K562 (cell line): ENCODE data around the gene EOLA1. TPM values are rescaled to one million over a fixed set of nuclear protein-coding genes. Genes with fewer than 3 reads are reported as not detected.

Source experiments
- BDP1 ChIP-seq: IDR thresholded peaks from 3 replicates; pipeline ENCODE4 v1.6.1; 2011; ENCODE audit not compliant: insufficient read length, insufficient read depth
- BMI1 ChIP-seq: fragments of 150-350 bp; IDR thresholded peaks from 2 replicates; pipeline ENCODE4 v1.6.1; 2014; ENCODE audit warnings: low read length
- CBX2 ChIP-seq: fragments of 200-600 bp; sonication (generic); IDR thresholded peaks from one replicate; pipeline ENCODE4 v1.6.1; 2012; ENCODE audit warnings: mild to moderate bottlenecking, low read length, inconsistent platforms; ENCODE audit not compliant: insufficient read depth, poor library complexity, severe bottlenecking
- CBX5 ChIP-seq: IDR thresholded peaks from 2 replicates; pipeline ENCODE4 v1.6.1; 2014; ENCODE audit warnings: low read depth, borderline replicate concordance
- GTF2E2 ChIP-seq: fragments of 200-800 bp; sonication (Bioruptor generic); IDR thresholded peaks from 2 replicates; pipeline ENCODE4 v1.6.1; 2016; ENCODE audit warnings: missing genetic modification characterization, missing compliant biosample characterization
- MAFG ChIP-seq: fragments of 450-650 bp; conservative IDR thresholded peaks from 2 replicates; pipeline ENCODE4 v1.6.1; 2016; ENCODE audit warnings: missing genetic modification characterization, missing compliant biosample characterization
- MAFK ChIP-seq: IDR thresholded peaks from 2 replicates; pipeline ENCODE4 v1.6.1; 2011; ENCODE audit warnings: low read length, improper control_type of control experiment
- NFRKB ChIP-seq: fragments of 450-650 bp; IDR thresholded peaks from 2 replicates; pipeline ENCODE4 v1.6.1; 2016; ENCODE audit warnings: low read depth
- PYGO2 ChIP-seq: fragments of 450-650 bp; IDR thresholded peaks from 2 replicates; pipeline ENCODE4 v1.6.1; 2016; ENCODE audit warnings: mild to moderate bottlenecking, missing genetic modification characterization, moderate library complexity, missing compliant biosample characterization
- RBBP5 ChIP-seq: fragments of 200-600 bp; sonication (generic); IDR thresholded peaks from 2 replicates; pipeline ENCODE4 v1.6.1; 2012; ENCODE audit warnings: borderline replicate concordance, mild to moderate bottlenecking, low read length, control low read depth, inconsistent platforms; ENCODE audit not compliant: insufficient read depth, poor library complexity, severe bottlenecking
- SMAD1 ChIP-seq: fragments of 150-350 bp; IDR thresholded peaks from 2 replicates; pipeline ENCODE4 v1.6.1; 2014; ENCODE audit warnings: low read length, low read depth; ENCODE audit not compliant: partially characterized antibody
- TAF15 ChIP-seq: fragments of 200-400 bp; formaldehyde crosslinking; IDR thresholded peaks from 2 replicates; pipeline ENCODE4 v1.6.1; 2017; ENCODE audit warnings: mild to moderate bottlenecking, low read depth, low read length, moderate library complexity
- ZNF436 ChIP-seq: fragments of 250-450, 450-650 bp; sonication (Bioruptor Pico); formaldehyde crosslinking; IDR thresholded peaks from 2 replicates; pipeline ENCODE4 v1.7.0; 2020; ENCODE audit warnings: mild to moderate bottlenecking
- ZNF583 ChIP-seq: fragments of 250-450 bp; sonication (Bioruptor Pico); IDR thresholded peaks from 2 replicates; pipeline ENCODE4 v1.4.0; 2020
- ZNF76 ChIP-seq: fragments of 250-450 bp; sonication (Bioruptor Pico); IDR thresholded peaks from 2 replicates; pipeline ENCODE4 v1.4.0; 2020; ENCODE audit warnings: mild to moderate bottlenecking, moderate library complexity, borderline replicate concordance
- polyA plus RNA-seq, 8 experiments: library from polyadenylated mRNA; depleted of rRNA in 4 of 8; stranded (reverse) in 5 of 8; unstranded in 3 of 8; fragments of >200 nt; fragmentation: Nextera tagmentation in 2 of 8; fragmentation: Illumina TruSeq in 1 of 8; extraction: Ambion mirVana in 2 of 8; extraction: Trizol in 1 of 8; gene quantifications; 2 replicates each; pipeline versions ENCODE4 v1.2.1 to v1.2.3, GENCODE V29; 2011 to 2014; ENCODE audit warnings: inconsistent platforms in 1 of 8, missing spikeins in 1 of 8
- total RNA-seq, 7 experiments: library from RNA; depleted of rRNA in 6 of 7; stranded (reverse); fragments of >200 nt in 6 of 7; fragmentation: Illumina TruSeq in 2 of 7; extraction: Trizol in 2 of 7; gene quantifications; 2 replicates each; pipeline versions ENCODE4 v1.2.1 to v1.2.3, GENCODE V29; 2011 to 2021; ENCODE audit warnings: low replicate concordance in 1 of 7
- TF ChIP-seq, protein P1 (sequence below): fragments of 450-650 bp; IDR thresholded peaks from 2 replicates; pipeline ENCODE4 v1.6.1; 2017; ENCODE audit warnings: antibody characterized with exemption, mild to moderate bottlenecking
- TF ChIP-seq, protein P2 (sequence below): sonication (generic); formaldehyde crosslinking; IDR thresholded peaks from 2 replicates; pipeline ENCODE4 v1.8.1; 2023; ENCODE audit warnings: mild to moderate bottlenecking, missing genetic modification reagents
- TF ChIP-seq, protein P3 (sequence below): fragments of 200-800 bp; sonication (Bioruptor generic); IDR thresholded peaks from 2 replicates; pipeline ENCODE4 v1.6.1; 2017; ENCODE audit warnings: missing genetic modification characterization, missing compliant biosample characterization
- TF ChIP-seq, protein P4 (sequence below): fragments of 250-450 bp; sonication (Bioruptor Pico); IDR thresholded peaks from 2 replicates; pipeline ENCODE4 v1.5.0; 2020; ENCODE audit warnings: mild to moderate bottlenecking, borderline replicate concordance

EOLA1 gene
- total and polyA plus RNA-seq, 9 of the 15 experiments (the other 6 are each of a cell fraction or from before 2014, with no cell fraction given) = 6.3 to 32.9 (median 18.2) TPM

DNA sequence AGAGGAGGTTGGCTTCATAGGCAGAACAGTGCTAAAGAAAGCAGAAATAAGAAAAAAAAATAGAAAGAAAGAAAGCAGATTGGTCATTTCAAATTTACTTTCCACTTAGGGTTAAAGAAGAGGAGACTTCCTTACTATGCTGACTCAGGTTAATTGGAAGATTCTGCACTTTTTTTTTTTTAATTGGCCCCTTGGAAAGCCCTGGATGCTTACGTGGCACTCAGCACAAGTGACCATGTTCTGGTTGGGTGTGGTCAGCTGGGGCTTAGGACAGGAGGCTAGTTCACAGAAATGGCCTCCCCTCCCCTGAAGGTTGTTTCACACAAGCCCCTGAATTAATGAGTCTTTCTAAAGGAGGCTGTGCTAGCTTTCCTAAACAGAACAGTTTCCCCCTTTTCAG is 31.9 kb downstream of the EOLA1 start (continued):
- TF ChIP-seq CBX2 (no peak), BMI1 (no peak), CBX5 (no peak), ZNF436 (no peak), NFRKB (0 out of 2 replicates have a peak, but pooled peaks have one; percentile 31), GTF2E2 (no peak), ZNF76 (no peak), PYGO2 (no peak), ZNF583 (CRISPR knock-in tag) (no peak), SMAD1 (no peak), BDP1 (no peak), MAFG (tag) (peak; percentile 85), TAF15 (no peak), MAFK (peak; percentile 81), RBBP5 (no peak)
- TF ChIP-seq, protein P1, sequence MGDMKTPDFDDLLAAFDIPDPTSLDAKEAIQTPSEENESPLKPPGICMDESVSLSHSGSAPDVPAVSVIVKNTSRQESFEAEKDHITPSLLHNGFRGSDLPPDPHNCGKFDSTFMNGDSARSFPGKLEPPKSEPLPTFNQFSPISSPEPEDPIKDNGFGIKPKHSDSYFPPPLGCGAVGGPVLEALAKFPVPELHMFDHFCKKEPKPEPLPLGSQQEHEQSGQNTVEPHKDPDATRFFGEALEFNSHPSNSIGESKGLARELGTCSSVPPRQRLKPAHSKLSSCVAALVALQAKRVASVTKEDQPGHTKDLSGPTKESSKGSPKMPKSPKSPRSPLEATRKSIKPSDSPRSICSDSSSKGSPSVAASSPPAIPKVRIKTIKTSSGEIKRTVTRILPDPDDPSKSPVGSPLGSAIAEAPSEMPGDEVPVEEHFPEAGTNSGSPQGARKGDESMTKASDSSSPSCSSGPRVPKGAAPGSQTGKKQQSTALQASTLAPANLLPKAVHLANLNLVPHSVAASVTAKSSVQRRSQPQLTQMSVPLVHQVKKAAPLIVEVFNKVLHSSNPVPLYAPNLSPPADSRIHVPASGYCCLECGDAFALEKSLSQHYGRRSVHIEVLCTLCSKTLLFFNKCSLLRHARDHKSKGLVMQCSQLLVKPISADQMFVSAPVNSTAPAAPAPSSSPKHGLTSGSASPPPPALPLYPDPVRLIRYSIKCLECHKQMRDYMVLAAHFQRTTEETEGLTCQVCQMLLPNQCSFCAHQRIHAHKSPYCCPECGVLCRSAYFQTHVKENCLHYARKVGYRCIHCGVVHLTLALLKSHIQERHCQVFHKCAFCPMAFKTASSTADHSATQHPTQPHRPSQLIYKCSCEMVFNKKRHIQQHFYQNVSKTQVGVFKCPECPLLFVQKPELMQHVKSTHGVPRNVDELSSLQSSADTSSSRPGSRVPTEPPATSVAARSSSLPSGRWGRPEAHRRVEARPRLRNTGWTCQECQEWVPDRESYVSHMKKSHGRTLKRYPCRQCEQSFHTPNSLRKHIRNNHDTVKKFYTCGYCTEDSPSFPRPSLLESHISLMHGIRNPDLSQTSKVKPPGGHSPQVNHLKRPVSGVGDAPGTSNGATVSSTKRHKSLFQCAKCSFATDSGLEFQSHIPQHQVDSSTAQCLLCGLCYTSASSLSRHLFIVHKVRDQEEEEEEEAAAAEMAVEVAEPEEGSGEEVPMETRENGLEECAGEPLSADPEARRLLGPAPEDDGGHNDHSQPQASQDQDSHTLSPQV = no peak; the same call in 1 of the 2 replicates
- TF ChIP-seq, protein P2, sequence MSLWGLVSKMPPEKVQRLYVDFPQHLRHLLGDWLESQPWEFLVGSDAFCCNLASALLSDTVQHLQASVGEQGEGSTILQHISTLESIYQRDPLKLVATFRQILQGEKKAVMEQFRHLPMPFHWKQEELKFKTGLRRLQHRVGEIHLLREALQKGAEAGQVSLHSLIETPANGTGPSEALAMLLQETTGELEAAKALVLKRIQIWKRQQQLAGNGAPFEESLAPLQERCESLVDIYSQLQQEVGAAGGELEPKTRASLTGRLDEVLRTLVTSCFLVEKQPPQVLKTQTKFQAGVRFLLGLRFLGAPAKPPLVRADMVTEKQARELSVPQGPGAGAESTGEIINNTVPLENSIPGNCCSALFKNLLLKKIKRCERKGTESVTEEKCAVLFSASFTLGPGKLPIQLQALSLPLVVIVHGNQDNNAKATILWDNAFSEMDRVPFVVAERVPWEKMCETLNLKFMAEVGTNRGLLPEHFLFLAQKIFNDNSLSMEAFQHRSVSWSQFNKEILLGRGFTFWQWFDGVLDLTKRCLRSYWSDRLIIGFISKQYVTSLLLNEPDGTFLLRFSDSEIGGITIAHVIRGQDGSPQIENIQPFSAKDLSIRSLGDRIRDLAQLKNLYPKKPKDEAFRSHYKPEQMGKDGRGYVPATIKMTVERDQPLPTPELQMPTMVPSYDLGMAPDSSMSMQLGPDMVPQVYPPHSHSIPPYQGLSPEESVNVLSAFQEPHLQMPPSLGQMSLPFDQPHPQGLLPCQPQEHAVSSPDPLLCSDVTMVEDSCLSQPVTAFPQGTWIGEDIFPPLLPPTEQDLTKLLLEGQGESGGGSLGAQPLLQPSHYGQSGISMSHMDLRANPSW (CRISPR knock-in tag) = no peak
- TF ChIP-seq, protein P3, sequence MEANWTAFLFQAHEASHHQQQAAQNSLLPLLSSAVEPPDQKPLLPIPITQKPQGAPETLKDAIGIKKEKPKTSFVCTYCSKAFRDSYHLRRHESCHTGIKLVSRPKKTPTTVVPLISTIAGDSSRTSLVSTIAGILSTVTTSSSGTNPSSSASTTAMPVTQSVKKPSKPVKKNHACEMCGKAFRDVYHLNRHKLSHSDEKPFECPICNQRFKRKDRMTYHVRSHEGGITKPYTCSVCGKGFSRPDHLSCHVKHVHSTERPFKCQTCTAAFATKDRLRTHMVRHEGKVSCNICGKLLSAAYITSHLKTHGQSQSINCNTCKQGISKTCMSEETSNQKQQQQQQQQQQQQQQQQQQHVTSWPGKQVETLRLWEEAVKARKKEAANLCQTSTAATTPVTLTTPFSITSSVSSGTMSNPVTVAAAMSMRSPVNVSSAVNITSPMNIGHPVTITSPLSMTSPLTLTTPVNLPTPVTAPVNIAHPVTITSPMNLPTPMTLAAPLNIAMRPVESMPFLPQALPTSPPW (CRISPR knock-in tag) = no peak
- TF ChIP-seq, protein P4, sequence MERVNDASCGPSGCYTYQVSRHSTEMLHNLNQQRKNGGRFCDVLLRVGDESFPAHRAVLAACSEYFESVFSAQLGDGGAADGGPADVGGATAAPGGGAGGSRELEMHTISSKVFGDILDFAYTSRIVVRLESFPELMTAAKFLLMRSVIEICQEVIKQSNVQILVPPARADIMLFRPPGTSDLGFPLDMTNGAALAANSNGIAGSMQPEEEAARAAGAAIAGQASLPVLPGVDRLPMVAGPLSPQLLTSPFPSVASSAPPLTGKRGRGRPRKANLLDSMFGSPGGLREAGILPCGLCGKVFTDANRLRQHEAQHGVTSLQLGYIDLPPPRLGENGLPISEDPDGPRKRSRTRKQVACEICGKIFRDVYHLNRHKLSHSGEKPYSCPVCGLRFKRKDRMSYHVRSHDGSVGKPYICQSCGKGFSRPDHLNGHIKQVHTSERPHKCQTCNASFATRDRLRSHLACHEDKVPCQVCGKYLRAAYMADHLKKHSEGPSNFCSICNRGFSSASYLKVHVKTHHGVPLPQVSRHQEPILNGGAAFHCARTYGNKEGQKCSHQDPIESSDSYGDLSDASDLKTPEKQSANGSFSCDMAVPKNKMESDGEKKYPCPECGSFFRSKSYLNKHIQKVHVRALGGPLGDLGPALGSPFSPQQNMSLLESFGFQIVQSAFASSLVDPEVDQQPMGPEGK (CRISPR knock-in tag) = no peak
